Nephron progenitor cell (in vitro differentiated cells): Measurements from ENCODE around the gene LMCD1.
A peak's percentile ranks its signal among the peaks of the same experiment; 100 is the strongest.

Experiments used
- DNase-seq: peaks from one replicate; pipeline ENCODE4 v3.0.0; 2021
- H3K27ac Mint-ChIP-seq: 2 replicates; pipeline ENCODE4 v1.8.0; 2021; ENCODE audit warnings: mild to moderate bottlenecking, moderate library complexity, mixed read lengths
- H3K27me3 Mint-ChIP-seq: 2 replicates; pipeline ENCODE4 v1.8.0; 2021; ENCODE audit warnings: mild to moderate bottlenecking, low read depth, mixed read lengths; ENCODE audit not compliant: poor library complexity
- H3K36me3 Mint-ChIP-seq: 2 replicates; pipeline ENCODE4 v1.8.0; 2021; ENCODE audit warnings: low read depth, mixed read lengths
- H3K4me1 Mint-ChIP-seq: 2 replicates; pipeline ENCODE4 v1.8.0; 2021; ENCODE audit warnings: mixed read lengths
- H3K4me3 Mint-ChIP-seq: 2 replicates; pipeline ENCODE4 v1.8.0; 2021; ENCODE audit warnings: mild to moderate bottlenecking, moderate library complexity, mixed read lengths
- H3K9me3 Mint-ChIP-seq: 2 replicates; pipeline ENCODE4 v1.8.0; 2021; ENCODE audit warnings: mild to moderate bottlenecking, moderate library complexity, mixed read lengths
- CTCF ChIP-seq: fragments of 200-600 bp; sonication (generic); IDR thresholded peaks from 2 replicates; pipeline ENCODE4 v1.5.0; 2021; ENCODE audit warnings: antibody characterized with exemption

The LMCD1 gene

GRCh38 chr3:8555113-8555661 is 53.6 kb downstream of the LMCD1 start:
- peak; percentile 16 for DNase-seq
- Mint-ChIP-seq H3K27me3 (no peaks in the 10 kb centered on the region), H3K27ac (no peak overlapping the region), H3K36me3 (no peaks in the 10 kb centered on the region), H3K4me3 (no peak overlapping the region), H3K4me1 (peaks cover 39% of the 10 kb centered on the region), H3K9me3 (no peaks in the 10 kb centered on the region)
- TF ChIP-seq CTCF: no peak

GRCh38 chr3:8555725-8556472 is 54.3 kb downstream of the LMCD1 start:
- no peak for DNase-seq
- H3K9me3 Mint-ChIP-seq: no peaks in the 10 kb centered on the region
- H3K36me3 Mint-ChIP-seq: no peaks in the 10 kb centered on the region
- no peak for TF ChIP-seq CTCF
- H3K4me3 Mint-ChIP-seq: no peak overlapping the region
- H3K27me3 Mint-ChIP-seq: no peaks in the 10 kb centered on the region
- peaks cover 34% of the 10 kb centered on the region for H3K4me1 Mint-ChIP-seq
- H3K27ac Mint-ChIP-seq: no peak overlapping the region

- no peak overlapping the region for H3K4me3 Mint-ChIP-seq
- no peaks in the 10 kb centered on the region for H3K9me3 Mint-ChIP-seq
- H3K4me1 Mint-ChIP-seq: peaks cover 34% of the 10 kb centered on the region
- no peak overlapping the region for H3K27ac Mint-ChIP-seq
- H3K36me3 Mint-ChIP-seq: no peaks in the 10 kb centered on the region
- TF ChIP-seq CTCF: no peak
- DNase-seq: no peak
- H3K27me3 Mint-ChIP-seq: no peaks in the 10 kb centered on the region
Observed at GRCh38 chr3:8556473-8556869, 54.8 kb downstream of the LMCD1 start.

- DNase-seq: no peak
- no peak for TF ChIP-seq CTCF
- peaks cover 27% of the 10 kb centered on the region for H3K4me1 Mint-ChIP-seq
- H3K4me3 Mint-ChIP-seq: no peak overlapping the region
- H3K9me3 Mint-ChIP-seq: no peaks in the 10 kb centered on the region
- no peak overlapping the region for H3K27ac Mint-ChIP-seq
- no peaks in the 10 kb centered on the region for H3K36me3 Mint-ChIP-seq
- peaks cover 3% of the 10 kb centered on the region for H3K27me3 Mint-ChIP-seq
Observed at GRCh38 chr3:8557298-8557697, 55.7 kb downstream of the LMCD1 start.

- no peak for TF ChIP-seq CTCF
- Mint-ChIP-seq H3K27me3 (peaks cover 4% of the 10 kb centered on the region), H3K9me3 (no peaks in the 10 kb centered on the region), H3K4me3 (no peak overlapping the region), H3K36me3 (no peaks in the 10 kb centered on the region), H3K4me1 (peaks cover 24% of the 10 kb centered on the region), H3K27ac (no peak overlapping the region)
- no peak for DNase-seq
Observed at GRCh38 chr3:8558645-8559044, 57.0 kb downstream of the LMCD1 start.

- peaks cover 21% of the 10 kb centered on the region for H3K4me1 Mint-ChIP-seq
Observed at GRCh38 chr3:8559351-8559750, 57.7 kb downstream of the LMCD1 start.

More at GRCh38 chr3:8559351-8559750, 57.7 kb downstream of the LMCD1 start:
- no peaks in the 10 kb centered on the region for H3K9me3 Mint-ChIP-seq
- H3K36me3 Mint-ChIP-seq: no peaks in the 10 kb centered on the region
- DNase-seq: no peak
- H3K27me3 Mint-ChIP-seq: peaks cover 4% of the 10 kb centered on the region
- TF ChIP-seq CTCF: no peak
- H3K4me3 Mint-ChIP-seq: no peak overlapping the region
- H3K27ac Mint-ChIP-seq: no peak overlapping the region
